NCI-H1092 (cell line): Measurements from ENCODE around the gene FXN.
"Not testable (repeated sequence)": the region's sequence is repeated elsewhere in the genome, so short reads cannot be mapped to it uniquely, and the experiment has no call there.

Source experiments
- DNase-seq: peaks from one replicate; lab custom pipeline; 2025; lab: John Stamatoyannopoulos, UW

Gene FXN

DNA sequence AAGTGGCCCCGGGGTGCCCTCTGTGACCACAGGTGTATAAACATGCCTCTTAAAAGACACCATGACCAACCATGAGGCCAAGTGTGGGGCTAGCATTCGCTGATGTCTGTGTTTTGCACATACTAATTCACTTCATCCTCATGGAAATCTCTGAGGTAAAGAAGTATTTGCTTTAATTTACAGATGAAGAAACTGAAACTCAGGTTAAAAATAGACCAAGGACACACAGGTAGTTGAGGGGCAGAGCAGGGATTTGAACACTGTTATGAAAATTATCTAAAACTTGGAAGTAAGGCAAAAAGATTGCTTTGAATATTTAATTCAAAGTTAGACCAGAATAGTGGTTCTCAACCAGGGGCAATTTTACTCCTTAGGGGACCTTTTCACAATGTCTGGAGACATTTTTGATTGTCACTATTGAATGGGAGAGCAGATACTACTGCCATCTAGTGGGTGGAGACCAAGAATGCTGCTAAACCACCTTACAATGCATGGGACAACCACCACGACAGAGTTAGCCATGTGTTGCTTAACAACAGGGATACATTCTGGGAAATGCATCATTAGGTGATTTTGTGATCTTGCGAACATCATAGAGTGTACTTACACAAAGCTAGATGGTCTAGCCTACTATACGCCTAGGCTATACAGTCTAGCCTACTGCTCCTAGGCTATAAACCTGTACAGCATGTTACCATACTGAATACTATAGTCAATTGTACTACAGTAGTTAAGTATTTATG lies 8.0 kb upstream of the FXN start:
- peak; percentile 7 for DNase-seq

DNA sequence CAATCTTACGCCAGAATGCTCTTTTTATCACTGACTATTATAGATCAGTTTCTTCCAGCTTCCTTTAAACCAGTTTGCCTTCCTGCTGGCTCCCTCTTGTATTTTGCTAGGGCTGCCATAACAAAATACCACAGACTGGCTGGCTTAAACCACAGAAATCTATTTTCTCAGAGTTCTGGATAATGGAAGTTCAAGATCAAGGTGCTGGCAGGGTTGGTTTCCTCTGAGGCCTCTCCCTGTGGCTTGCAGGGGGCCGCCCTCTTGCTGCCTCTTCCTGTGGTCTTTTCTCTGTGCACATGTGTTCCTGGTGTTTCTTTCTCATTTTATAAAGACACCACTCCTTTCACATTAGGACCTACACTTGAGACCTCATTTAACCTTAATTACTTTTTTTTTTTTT lies 6.8 kb upstream of the FXN start:
- DNase-seq = no peak

DNA sequence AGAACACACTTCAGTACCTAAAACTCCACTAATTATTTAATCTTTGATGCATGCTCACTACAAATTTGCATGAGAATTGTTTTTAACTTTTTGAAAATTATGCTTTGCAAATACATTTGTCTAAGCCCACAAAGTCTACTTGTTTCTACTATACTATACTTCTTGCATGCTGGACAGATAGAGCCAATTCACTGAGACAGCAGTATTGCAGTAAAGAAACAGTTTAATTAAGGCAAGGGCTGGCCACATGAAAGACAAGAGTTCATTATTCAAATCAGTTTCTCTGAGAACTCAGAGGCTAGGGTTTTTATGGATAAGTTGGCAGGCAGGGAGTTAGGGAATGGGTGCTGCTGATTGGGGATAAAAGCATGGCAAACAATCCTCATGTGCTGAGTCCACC lies 6.0 kb upstream of the FXN start:
- DNase-seq = no peak

DNA sequence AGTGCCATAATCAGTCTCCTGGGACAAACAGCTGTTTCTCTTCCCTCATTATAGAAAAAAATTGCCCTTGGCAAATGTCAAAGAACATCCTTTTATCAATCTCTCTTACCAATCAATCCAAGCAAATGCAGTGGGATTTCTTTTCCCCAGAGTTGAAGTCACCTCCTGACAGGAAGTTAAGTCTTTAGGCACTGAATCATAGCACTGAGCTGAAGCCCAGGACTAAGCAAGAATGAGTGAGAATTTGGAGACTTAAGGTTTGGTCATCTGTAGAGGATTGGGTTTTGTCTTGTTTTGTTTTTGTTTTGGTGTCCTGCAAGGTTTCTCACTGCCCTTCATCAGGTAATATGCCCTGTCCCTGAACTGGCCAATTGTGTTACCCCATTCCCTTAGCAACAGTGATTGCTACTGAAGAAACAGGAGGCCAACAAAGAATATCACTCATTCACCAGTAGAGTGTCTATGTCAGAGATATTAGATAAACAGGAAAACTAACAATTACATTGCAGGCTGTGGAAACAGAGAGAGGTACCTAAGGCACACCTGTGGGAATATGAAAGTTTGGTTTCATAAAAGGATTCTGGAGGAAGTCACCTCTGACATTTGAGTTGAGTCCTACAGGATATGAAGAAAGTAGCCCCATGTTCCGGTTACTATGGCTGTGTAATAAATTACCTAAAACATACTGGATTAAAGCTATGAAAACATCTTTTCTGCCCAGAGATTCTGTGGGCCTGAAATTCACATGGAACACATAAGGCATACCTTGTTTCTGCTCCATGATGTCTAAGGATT lies 4.5 kb upstream of the FXN start:
- no peak for DNase-seq

DNA sequence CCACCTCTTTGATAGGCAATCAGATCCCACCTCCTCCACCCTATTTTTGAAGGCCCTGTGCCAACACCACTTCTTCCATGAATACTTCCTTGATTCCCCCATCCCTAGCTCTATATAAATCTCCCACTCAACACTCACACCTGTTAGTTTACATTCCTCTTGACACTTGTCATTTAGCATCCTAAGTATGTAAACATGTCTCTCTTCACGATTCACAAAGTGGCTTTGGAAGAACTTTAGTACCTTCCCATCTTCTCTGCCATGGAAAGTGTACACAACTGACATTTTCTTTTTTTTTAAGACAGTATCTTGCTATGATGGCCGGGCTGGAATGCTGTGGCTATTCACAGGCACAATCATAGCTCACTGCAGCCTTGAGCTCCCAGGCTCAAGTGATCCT lies 1.5 kb upstream of the FXN start:
- no peak for DNase-seq

DNA sequence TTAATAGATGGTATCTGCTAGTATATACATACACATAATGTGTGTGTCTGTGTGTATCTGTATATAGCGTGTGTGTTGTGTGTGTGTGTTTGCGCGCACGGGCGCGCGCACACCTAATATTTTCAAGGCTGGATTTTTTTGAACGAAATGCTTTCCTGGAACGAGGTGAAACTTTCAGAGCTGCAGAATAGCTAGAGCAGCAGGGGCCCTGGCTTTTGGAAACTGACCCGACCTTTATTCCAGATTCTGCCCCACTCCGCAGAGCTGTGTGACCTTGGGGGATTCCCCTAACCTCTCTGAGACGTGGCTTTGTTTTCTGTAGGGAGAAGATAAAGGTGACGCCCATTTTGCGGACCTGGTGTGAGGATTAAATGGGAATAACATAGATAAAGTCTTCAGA lies 757 bp downstream of the FXN start:
- DNase-seq = no peak

DNA sequence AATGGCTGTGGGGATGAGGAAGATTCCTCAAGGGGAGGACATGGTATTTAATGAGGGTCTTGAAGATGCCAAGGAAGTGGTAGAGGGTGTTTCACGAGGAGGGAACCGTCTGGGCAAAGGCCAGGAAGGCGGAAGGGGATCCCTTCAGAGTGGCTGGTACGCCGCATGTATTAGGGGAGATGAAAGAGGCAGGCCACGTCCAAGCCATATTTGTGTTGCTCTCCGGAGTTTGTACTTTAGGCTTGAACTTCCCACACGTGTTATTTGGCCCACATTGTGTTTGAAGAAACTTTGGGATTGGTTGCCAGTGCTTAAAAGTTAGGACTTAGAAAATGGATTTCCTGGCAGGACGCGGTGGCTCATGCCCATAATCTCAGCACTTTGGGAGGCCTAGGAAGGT lies 1.2 kb downstream of the FXN start:
- DNase-seq = no peak

DNA sequence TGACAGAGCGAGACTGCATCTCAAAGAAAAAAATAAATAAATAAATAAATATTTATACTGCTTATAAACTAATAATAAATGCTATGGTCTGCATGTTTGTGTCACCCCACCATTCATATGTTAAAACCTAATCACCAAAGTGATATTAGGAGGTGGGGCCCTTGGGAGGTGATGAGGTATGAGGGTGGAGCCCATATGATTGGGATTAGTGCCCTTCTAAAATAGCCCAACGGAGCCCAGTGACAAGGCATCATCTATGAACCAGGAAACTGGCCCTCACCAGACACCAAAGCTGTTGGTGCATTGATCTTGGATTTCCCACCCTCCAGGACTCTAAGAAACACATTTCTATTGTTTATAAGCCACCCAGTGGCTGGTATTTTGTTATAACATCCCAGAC lies 5.1 kb downstream of the FXN start:
- no peak for DNase-seq

DNA sequence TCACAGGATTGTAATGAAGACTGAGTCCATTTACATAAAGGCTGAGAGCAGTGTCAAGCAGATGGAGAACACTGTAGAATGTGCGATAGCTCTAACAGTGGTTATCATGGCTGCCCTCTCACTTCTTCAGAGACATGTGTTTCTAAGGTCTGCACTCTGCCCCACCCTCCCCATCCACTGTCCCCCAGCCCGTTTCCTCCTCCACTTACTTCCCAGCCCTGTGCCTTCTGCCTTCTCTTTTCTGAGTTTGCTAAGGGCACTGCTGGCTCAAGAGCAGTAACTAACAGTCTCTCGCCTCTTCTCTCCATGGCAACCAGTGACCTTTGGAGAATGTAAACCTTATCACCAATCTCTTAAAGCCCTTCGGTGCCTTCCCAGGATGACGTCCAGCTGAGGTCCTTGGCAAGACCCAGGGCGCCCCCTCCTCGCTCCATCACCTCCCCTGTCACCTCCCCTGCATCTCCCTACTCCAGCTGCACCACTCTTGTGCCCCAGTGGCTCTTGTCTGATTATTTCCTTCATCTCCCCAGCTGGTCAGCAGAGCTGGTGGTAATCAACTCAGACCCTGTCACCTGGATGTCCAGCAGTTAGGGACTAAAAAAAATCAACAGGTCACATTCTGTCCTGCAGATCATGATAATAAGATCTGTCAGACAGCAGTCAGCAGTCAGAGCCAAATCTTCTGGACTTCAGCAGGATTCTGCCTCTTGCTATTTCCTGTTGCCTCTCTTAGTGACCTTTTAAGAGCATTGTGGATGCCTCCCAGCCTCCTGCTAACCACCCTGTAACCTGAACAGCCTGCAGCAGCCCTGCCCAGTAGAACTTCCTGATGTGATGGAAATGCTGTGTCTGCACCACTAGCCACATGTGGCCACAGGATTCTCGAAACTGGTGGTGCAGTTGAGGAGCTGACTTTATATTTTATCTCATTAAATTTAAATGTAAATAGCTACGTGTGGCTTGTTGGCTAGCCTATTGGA lies 9.0 kb downstream of the FXN start:
- DNase-seq = no peak

DNA sequence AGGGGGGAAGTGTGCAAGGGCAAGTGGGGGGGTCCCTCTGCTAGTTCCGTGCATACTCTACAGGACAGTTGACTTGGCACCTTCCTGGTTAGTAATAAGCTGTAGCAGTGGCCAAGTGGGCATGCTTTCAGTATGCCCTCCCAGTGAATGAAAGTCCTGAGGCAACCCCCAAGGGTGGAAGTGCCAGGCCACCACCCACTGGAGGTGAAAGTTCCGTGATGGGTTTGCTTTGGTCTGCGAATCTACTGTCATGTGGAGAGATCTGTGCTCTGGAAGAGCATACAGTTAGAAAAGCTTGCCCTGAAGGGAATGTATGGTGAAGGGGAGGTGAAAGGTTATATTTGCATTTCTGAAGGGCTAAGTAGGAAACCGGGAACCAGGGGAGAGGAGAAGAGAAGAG lies 10.3 kb downstream of the FXN start:
- no peak for DNase-seq

DNA sequence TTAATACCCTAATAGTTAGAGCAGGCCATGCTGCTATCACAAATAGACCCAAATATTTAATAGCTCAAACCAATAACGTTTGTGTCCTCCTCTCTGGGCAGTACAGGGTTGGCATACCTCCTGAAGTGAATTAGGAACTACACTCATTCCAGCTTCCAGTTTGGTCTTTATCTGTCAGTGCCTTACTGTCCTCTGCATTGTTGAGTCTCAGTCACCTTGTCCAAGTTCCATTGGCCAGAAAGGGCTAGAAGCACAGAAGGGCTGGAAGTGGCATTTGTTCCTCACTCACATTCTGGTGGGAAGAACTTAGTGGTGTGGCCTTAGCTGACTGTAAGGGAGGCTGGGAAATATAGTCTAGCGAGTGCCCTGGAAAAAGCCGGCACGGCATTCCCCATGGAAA lies 11.2 kb downstream of the FXN start:
- no peak for DNase-seq

DNA sequence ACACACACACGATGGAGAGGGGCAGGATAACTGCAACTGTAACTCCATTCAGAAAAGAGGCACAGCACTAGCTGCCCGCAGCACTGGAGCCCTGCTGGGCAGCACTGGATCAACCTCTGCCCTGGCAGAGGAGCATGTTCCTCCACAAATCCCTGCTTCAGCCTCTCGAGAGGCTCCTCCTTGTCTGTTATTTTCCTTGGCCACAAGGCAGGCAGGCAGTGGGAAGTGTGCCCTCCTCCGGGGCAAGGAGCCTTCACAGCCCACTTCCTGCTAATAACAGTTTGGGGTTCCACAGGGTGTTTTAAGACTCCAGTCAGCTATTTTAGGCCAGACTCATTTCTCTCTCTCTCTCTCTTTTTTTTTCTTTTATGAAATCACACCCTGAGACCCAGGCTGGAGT lies 11.8 kb downstream of the FXN start:
- DNase-seq = no peak

DNA sequence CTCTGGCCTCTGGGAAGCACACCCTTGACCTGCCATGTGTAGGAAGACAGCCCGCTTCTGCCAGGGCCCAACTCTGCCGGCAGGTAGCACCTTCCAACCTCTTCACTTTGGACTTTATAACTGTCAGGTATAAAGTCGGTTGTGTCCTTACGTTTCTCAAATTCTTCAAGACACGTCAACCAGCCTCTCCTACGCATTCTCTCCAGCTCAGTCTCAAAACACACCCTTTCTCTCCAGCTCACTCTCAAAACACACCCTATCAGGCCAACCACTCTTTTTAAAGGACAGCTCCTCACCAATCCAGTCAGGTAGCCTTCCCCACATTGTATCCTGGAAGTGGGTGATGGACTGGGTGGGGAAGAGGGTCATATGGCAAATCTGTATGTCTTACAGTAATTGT lies 13.5 kb downstream of the FXN start:
- no peak for DNase-seq

DNA sequence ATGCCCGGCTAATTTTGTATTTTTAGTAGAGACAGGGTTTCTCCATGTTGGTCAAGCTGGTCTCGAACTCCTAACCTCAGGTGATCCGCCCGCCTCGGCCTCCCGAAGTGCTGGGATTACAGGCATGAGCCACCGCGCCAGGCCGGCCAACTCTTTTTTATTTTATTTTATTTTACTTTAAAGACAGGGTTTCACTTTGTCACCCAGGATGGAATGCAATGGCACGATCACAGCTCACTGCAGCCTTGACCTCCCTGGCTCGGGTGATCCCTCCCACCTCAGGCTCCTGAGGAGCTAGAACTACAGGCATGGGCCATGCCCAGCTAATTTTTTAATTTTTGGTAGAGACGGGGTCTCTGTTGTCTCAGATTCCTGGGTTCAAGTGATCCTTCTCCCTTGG lies 15.4 kb downstream of the FXN start:
- not testable (repeated sequence) for DNase-seq

DNA sequence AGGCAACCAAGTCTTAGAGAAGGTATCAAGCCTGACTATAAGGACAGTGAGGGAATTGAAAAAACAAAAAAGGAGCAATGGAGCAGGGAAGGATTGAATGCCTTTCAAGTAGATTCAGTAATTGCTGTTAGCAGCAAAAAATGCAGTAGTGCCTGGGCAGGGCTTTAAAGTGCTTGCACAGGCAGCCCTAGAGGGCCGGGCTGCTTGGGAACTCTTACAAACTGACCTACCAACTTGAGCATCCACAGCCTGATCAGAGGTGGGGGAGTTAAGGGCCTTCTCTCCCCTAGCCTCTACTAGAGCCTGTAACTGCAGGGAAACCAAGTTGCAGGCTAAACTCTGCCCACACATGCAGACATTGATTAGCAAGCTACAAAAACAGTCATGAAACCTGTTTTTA lies 19.4 kb downstream of the FXN start:
- DNase-seq = no peak

DNA sequence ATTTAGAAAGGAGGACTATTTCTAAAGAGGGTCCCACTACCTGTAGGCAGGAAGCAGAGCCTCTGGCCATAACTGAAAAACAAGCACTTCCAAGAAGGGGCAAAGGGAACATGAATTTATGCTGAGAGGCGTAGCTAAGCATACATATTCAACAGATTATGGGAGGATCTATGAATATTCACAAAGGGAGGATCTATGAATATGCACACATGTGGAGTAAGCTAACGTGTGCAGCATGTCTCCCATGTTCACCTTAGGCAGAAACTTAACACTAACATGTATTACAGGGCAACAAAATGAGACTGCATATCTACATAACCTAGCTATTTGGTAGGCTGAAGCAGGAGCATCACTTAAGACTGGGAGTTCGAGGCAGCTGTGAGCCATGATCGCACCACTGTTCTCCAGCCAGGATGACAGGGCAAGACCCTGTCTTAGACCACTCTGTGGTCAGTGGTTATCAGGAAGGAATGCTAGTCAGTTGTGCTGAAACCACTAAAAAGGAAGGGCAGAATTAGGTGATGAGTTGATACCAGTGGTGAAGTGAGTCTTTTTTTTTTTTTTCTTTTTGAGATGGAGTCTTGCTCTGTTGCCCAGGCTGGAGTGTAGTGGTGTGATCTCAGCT lies 20.8 kb downstream of the FXN start:
- no peak for DNase-seq

DNA sequence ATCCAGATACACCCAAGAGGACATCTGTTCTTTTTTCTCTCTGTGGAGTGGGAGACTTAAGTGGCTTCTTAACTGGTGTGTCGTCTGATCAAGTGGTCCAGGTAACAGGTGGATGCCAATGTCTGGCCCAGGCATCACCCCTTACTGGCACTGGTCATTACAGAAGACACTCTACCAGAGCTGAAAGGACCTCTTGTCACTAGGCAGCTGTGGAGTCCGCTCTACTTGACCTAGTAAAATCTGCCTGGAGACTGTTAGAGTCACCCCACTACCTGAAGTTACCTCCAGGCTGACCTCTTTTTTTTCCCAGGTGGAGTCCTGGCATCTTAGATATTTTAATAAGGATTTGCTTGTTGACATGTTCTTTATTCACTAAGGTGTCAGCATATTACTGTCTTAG lies 22.5 kb downstream of the FXN start:
- DNase-seq = no peak

DNA sequence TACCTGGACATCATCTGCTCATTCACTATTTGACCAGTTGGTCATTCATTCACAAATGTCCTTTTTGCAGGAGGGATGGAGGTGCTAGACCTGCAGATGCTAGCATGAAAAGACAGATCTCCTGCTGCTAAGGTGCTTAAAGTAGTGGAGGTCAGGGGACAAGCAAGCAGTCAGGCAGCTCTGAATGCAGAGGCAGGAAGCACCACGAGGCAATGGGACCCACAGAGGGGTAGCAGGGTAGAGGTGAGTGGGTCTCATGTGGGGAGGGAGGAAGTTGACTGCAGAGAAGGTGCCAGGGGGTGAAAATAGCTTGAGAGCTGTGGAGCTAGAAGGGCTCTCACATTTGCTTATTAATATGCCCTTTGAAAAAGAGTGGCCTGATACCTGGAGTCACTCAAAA lies 25.2 kb downstream of the FXN start:
- DNase-seq = no peak

DNA sequence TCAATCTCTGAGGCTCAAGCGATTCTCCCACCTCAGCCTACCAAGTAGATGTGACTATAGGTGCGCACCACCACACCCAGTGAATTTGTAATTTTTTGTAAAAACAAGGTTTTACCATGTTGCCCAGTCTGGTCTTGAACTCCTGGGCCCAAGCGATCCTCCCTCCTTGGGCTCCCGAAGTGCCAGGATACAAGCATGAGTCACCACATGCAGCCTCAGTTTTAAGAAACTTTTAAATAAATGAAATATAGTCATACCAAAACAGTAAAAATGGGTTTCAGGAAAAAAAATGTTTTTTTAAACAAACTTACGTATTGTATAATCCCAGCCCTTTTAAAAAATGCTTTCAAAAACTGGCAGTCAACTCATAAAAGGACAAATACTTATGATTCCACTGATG lies 26.6 kb downstream of the FXN start:
- DNase-seq = no peak

DNA sequence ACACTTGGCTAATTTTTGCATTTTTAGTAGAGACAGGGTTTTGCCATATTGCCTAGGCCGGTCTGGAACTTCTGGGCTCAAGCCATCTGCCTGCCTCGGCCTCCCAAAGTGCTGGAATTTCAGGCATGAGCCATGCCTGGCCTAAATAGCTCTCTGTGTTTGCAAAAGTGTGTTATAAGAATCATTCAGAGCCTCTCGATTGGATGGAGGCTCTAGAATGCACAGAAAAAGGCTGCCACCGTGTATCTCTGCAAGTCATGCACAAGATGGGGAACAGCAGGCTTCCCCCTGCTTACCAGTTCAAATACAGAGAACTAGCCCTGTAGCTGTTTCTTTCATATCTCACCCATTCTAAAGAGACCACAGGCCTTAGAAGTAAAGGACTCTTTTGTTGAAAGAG lies 28.3 kb downstream of the FXN start:
- no peak for DNase-seq

DNA sequence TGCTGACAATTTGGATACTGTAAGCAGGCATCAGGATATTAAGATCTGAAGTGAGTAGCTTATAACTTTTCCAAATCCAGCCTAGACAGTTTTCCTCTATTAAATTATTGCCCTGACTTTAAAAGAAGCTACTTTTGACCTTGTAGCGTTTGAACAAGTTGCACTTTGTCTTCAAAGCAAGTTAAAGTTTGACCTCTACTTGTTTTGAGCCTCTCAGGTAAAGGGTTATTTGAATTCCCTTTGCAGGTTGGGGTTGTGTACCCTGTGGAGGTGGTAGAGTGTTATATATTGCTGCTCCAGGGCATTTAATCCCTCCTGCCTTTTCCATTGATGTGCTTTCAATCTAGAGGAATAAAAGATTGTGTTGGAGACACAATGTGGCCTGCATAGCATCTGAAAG lies 30.1 kb downstream of the FXN start:
- no peak for DNase-seq

DNA sequence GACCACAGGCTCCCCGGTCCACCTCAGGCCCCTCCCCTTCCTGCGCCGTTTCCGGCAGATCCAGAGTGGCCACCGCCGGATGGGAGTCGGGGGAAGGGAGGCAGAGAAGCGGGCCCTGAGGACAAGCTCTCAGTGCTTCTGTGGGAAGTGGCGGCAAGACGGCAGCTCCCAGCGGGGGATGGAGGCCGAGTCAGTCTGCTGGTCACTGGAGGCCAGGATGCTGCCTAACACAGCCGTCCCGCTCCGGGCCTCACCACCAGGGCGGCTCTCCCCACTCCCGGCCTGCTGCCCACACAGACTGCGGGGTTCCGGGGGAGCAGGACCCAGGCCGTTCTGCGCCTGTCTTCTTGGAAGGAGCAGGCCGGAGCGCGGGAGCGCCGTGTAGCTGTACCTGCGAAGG lies 31.4 kb downstream of the FXN start:
- no peak for DNase-seq
